Ovary (tissue), 3 donors: ENCODE data around the gene TP53TG5.

Experiments used
- EP300 ChIP-seq: sonication (generic); formaldehyde crosslinking; IDR thresholded peaks from one replicate; pipeline ENCODE4 v1.6.1; 2017; ENCODE audit warnings: antibody characterized with exemption
- POLR2A ChIP-seq: fragments of 450-650 bp; IDR thresholded peaks from one replicate; pipeline ENCODE4 v1.6.1; 2017; ENCODE audit warnings: antibody characterized with exemption, mild to moderate bottlenecking, moderate library complexity
- TF ChIP-seq, protein P1 (sequence below), 3 donors: fragments of 450-650 bp in 2 of 3; fragments of 200-600 bp in 1 of 3; IDR thresholded peaks; one replicate each; pipeline versions ENCODE4 v1.5.1 to v1.8.0; 2016 to 2022; ENCODE audit warnings: antibody characterized with exemption in 3 of 3, mild to moderate bottlenecking in 1 of 3
- donor health status: DM: no; HTN: no; CAD: no.

DNA sequence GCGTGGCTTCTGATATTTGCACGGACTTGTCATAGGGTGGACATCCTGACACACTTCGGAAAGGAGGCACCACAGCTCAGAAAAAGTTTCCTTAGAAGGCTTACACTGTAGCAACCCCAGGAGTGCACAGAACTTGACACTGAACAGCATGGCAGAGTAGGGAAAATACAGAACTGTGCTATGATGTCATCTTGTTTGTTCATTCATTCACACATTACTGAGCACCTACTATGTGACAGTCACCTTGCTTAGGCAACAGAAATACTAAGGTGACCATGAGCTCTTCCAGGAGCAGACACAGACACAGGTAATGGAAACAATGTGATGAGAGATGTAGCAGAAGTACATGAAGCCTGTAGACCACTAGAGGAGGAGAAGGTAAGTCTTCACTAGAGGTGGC is 35.4 kb upstream of the TP53TG5 start:
- TF ChIP-seq POLR2A (no peak), EP300 (no peak)
- TF ChIP-seq, protein P1, sequence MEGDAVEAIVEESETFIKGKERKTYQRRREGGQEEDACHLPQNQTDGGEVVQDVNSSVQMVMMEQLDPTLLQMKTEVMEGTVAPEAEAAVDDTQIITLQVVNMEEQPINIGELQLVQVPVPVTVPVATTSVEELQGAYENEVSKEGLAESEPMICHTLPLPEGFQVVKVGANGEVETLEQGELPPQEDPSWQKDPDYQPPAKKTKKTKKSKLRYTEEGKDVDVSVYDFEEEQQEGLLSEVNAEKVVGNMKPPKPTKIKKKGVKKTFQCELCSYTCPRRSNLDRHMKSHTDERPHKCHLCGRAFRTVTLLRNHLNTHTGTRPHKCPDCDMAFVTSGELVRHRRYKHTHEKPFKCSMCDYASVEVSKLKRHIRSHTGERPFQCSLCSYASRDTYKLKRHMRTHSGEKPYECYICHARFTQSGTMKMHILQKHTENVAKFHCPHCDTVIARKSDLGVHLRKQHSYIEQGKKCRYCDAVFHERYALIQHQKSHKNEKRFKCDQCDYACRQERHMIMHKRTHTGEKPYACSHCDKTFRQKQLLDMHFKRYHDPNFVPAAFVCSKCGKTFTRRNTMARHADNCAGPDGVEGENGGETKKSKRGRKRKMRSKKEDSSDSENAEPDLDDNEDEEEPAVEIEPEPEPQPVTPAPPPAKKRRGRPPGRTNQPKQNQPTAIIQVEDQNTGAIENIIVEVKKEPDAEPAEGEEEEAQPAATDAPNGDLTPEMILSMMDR (IDR thresholded peaks at IDR 0.05): no peak
